ENCODE measurements around the gene AQP2.
"Not testable (repeated sequence)": the region's sequence is repeated elsewhere in the genome, so short reads cannot be mapped to it uniquely, and the experiment has no call there.

AQP2 gene

DNA sequence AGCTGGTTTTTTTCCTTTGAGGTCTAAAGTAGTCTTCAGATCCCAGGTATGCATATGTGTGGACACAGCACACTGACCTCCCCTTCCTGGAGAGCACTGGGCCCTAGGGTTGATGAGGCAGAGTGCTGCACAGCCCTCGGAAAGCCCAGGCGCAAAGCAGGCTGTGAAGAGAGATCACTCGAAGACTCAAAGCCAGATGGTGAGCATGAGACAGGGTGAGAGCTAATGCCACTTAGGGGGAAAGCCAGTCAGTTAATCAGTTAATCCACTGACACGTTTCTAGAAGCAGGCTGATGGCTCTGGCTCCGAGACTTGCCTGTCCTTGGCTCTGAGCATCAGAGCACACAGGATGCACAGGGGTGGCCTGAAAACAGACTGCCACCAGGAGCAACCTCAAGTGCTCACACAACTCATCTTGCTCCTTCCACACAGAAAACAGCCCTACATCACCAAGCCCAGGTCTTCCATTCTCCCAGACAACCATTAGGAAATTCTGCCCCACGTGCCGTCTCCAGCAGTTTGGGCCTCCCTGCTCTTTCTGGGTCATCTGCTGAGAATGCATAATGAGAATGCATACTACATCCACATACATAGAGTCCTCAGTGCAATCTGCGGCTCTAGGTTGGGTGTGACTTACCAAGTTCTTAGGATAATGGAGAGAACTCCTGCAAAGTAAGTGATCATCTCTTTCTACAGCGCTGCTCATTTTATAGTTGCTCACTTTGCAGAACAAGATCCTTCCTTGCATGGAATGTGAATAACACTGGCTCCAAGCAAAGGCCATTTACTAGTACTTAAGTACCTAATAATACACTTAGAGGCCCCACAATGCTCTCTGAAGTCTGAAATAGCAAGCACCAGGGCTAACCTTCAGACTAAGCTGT lies 34.2 kb downstream of the AQP2 start:
- FAIRE-seq (no peak), DNase-seq (ENCODE audit: insufficient read length, low spot score) (no peak)

DNA sequence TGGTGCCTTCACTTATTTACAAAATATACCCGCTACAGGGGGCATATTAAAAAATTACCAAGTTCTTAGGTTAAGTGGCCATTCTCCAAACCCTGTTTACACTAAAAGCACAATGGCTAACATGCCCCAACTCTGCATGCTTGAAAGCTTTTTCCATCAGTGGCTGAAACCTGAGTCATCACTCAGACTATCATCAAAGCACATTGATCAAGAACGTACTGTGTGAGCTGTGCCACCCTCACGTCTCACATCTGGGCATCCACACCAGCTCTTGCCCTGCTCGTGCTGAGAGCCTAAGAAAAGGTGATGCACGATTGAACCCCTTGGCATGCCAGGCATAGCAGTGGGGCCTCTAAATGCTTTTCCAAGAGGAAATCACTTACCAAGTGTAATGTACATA lies 35.4 kb downstream of the AQP2 start:
- DNase-seq (ENCODE audit: insufficient read length, low spot score) (no peak), FAIRE-seq (no peak)

- not testable (repeated sequence) for FAIRE-seq
These were observed 35.9 kb downstream of the AQP2 start for GRCh38 chr12:49986476-49986875.

DNA sequence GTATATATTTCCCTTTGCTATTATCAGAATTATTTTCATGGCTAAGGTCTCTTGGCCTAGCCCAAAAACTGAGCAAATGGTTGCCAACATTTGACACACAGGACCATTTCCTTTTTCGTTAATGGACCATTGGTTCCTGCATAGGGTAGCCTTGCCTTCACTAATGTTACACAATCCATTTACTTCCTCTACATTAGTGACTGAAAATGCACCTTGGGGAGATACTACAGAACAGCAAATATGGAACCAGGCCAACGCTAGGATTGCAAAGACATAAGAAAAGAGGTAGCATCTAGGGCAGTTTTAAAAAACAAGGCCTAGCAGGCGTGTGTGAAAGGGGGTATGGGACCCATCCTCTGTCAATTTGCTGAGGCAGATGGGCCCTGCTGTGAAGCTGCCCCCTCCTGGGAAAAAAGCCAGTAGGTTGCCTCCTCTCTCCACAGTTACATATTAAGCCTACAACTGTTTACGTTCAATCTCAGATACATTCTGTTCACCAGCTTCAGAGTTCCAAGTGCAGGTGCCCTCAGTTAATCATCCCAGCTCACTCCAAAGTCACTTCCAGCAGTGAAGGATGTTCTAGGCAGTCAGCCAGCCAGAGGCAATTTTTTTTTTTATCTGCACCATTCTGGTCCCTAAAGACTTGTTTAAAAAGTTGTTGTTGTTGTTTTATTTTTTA lies 37.2 kb downstream of the AQP2 start:
- DNase-seq (ENCODE audit: insufficient read length, low spot score) (no peak), FAIRE-seq (no peak)

More at GRCh38 chr12:49986476-49986875, 35.9 kb downstream of the AQP2 start:
- DNase-seq (ENCODE audit: insufficient read length, low spot score) = not testable (repeated sequence)

- not testable (repeated sequence) for FAIRE-seq
These were observed 38.9 kb downstream of the AQP2 start for GRCh38 chr12:49989400-49989799.

DNA sequence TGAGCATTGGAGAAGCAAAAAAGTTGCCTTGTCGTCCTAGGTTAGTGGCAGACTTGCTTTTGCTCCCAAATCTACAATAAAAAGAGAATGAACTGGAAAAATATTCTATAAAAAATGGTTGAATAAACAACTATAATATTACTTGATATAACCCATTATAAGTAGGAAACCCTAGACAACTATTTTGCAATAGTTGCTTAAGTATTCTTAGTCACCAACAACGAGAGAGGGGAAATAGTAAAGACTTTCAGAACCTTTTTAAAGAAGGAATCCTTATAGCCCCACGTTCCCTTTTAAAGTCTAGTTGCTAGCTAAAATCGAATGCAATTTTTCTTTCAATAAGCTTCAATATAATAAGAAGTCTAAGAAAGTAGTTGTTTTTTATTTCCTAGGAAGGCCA lies 39.7 kb downstream of the AQP2 start:
- no peak for DNase-seq (ENCODE audit: insufficient read length, low spot score)
- FAIRE-seq = no peak

More at GRCh38 chr12:49989400-49989799, 38.9 kb downstream of the AQP2 start:
- DNase-seq (ENCODE audit: insufficient read length, low spot score) = not testable (repeated sequence)

DNA sequence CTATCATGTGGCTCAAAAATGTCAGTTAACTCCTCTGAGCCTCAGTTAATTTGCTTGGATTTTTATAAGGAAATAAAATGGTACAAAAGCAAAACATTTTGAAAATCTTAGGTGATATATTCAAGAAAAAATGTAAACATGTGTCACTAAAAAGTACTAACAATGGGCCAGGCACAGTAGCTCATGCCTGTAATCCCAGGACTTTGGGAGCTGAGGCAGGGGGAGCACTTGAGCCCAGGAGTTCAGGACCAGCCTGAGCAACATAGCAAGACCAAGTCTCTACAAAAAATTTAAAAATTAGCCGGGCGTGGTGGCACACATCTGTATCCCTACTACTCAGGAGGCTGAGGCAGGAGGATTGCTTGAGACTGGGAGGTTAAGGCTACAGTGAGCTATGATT lies 47.9 kb downstream of the AQP2 start:
- DNase-seq (ENCODE audit: insufficient read length, low spot score) (no peak), FAIRE-seq (no peak)

GRCh38 chr12:50003595-50003994 lies 53.1 kb downstream of the AQP2 start:
- FAIRE-seq = no peak
- no peak for DNase-seq (ENCODE audit: insufficient read length, low spot score)

- FAIRE-seq (no peak), DNase-seq (ENCODE audit: insufficient read length, low spot score) (no peak)
These were observed 54.2 kb downstream of the AQP2 start for GRCh38 chr12:50004696-50005095.

- peak; percentile 44 for FAIRE-seq
- DNase-seq (ENCODE audit: insufficient read length, low spot score) = no peak
These were observed 54.6 kb downstream of the AQP2 start for GRCh38 chr12:50005175-50005574.

DNA sequence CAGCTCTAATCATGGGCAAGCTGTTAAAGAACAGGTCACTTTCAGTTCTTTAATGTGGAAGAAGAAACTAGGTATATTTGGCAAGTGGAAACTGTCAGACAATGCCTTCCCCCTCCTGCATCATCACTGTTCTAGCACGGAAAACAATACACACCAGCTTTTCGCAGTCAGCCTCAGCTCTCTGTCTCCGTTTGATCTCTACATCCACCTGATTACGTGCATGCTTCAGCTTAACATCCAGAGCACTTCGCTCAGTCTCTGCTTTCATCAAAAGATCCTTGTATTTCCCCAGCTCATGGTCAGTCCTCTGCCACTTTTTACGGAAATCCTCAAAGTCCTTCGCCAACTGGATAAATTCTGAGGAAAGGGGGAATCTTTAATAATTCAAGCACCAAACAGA lies 55.7 kb downstream of the AQP2 start:
- DNase-seq (ENCODE audit: insufficient read length, low spot score) (no peak), FAIRE-seq (no peak)

GRCh38 chr12:50006754-50007442 lies 56.4 kb downstream of the AQP2 start:
- DNase-seq (ENCODE audit: insufficient read length, low spot score) = no peak
- no peak for FAIRE-seq
